HG03066 (cell line): ENCODE measurements around the gene VTI1A.
"Not testable (repeated sequence)": the region's sequence is repeated elsewhere in the genome, so short reads cannot be mapped to it uniquely, and the experiment has no call there.

Source experiments
- ATAC-seq: cut with Tn5 transposase; IDR thresholded peaks from one replicate; pipeline ENCODE4 v1.9.1; 2021; ENCODE audit warnings: low read depth; ENCODE audit not compliant: unreplicated experiment

VTI1A gene

DNA sequence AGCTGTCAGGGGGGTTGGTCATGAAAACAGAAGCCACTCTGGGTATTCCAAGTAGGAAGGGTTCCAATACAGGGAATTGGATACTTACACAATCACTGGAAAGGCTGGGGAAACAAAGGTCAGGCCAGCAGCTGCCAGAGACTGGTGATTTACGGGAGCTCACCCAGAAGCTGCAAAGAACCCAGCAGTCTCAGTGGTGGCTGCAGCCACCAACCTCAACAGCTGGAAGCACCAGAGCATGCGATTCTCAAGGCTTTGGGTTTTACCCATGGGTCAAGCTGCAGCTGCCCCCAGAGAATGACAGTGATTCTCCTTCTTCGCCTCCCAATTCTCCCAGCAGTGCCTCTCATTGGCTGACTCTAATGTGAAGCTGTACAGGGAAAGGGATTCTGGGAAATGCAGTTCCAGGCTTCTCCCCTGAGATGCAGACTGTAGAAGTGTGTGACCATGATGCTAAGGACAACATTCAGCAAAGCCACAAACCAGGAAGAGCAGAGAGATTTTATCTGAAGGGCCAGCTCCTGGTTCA lies 395.9 kb downstream of the VTI1A start:
- peak; percentile 93 for ATAC-seq

GRCh38 chr10:112843623-112844022 lies 396.6 kb downstream of the VTI1A start:
- ATAC-seq = no peak

GRCh38 chr10:112844681-112845544 lies 397.9 kb downstream of the VTI1A start:
- no peak for ATAC-seq

DNA sequence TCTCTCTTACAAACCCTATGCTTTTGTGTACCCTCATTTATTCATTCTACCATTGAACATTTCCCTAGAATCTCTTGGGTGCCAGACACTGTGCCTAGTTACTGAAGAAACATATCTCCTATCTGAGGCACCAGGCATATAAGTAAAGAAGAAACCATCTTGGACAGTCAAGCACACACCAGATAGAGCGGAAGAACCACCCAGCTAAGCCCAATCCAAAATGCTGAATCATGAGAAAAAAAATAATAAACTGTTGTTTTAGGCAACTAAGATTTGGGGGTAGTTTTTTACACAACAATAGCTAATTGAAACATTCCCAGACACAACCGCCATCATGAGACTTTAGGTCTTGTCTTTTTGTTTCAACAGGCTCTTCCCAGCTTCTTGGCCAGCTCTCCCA lies 400.8 kb downstream of the VTI1A start:
- no peak for ATAC-seq

DNA sequence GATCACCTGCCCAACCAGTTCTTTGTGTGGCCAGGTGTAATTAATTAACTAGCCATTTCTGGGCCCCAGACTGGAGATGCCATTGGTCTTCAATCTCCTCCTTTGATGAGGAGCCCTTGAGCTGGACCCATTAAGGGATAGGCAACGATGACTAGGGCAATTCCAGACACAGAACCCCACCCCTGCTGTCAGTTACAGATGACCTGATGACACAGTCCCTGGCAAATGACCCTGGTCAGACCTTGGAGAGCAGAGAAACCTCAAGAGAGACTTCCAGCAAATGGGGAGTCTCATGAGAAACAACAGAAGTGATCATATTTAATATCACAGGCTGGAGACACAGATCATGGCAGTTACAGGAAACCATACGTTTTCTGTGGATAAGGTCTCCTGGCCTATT lies 401.2 kb downstream of the VTI1A start:
- no peak for ATAC-seq

- no peak for ATAC-seq
These were observed 401.9 kb downstream of the VTI1A start for GRCh38 chr10:112848868-112849430.

GRCh38 chr10:112849546-112849945 lies 402.5 kb downstream of the VTI1A start:
- no peak for ATAC-seq

DNA sequence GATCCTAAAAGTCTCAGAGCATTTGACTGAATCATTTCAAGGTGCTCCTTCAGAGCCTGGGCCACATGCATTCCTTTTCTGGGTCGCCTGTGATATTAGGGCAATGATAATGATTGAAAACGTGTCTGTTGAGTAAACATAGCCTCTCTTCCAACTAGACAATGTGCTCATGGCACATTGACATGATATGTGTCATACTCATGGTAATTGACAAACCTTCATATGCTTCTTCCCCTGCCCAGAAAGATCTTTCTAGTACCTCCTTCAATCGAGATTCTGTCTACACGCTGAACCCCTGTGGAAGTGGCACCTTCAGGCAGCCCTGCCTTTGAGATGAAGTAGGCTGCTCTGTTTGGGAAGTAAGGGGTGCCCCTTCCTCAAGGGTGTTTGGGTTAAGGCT lies 404.2 kb downstream of the VTI1A start:
- no peak for ATAC-seq

DNA sequence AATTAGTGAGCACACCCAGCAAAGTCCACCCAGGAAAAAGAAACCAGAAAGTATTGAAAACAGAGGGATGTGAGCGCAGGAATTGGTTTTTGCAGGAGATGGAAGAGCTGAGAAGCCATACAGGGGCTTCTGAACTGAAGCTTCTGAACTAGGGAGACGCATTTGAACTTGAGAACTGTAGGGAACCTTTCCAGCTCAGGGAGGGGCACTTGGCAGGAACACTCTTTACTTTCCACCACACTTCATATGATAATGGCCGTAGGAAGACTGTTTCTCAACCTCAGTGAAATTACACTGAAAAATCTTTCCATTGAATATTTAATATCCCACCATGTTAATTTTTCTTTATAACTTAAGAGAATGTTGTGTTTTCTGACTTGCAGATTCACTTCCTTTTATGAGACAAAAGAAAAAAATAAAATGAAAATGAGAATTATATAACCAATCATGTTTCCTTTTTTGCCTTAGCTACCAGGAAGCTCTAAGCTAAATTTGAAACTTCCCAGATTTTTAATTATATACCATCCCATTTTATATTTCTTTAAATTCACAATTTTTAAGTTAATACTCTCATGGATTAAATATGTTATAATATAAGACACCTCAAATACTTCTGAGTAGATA lies 404.7 kb downstream of the VTI1A start:
- ATAC-seq = no peak

DNA sequence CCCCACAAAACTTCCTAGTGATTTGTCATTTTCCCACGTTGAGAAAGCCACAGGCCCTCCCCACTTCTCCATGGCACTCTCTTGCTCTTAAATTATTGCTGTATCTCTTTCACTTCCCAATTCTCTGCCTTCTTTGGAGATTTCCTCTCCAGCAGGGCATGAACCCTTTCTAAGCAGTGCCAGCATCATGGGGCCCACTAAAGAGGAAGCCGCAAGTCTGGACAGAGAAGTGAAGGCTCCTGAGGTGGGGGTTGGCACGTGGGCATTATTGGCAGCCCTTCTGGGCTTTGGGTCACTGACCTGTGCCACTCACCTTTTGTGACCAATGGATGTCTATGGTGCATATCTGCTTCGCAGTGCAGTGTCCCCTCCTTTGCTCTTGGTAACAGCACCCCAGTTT lies 405.3 kb downstream of the VTI1A start:
- ATAC-seq = no peak

GRCh38 chr10:112855134-112855533 lies 408.1 kb downstream of the VTI1A start:
- no peak for ATAC-seq

DNA sequence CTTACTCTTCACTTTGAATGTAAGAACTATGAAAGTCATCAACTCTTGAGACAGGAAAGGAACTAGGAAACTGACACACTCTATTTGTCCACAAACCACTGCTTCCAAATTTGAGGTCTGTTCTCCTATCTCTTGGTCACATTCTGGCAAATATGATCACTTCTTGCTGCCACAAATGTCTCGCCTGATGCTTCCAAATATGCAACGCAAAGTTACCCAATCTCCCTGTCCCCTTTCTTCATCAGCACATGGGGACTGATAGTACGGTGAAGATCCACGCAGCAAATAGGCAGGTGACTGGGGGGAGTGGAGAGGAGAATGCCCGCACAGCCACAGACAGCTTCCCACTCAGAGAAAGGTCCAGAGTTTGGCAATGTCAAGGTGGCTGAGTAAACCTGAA lies 410.5 kb downstream of the VTI1A start:
- ATAC-seq = no peak

GRCh38 chr10:112858986-112859651 lies 412.1 kb downstream of the VTI1A start:
- ATAC-seq = no peak

DNA sequence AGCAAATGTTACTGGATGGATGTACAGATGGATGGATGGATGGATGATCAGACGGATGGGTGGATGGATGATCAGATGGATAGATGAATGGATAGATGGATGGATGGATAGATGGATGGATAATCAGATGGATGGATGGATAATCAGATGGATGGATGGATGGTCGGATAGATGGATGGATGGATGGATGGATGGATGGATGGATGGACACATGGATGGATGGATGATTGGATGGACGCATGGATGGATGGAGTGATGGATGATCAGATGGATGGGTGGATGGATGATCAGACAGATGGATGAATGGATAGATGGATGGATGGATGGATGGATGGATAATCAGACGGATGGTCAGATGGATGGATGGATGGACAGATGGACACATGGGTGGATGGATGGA lies 412.8 kb downstream of the VTI1A start:
- ATAC-seq = no peak

GRCh38 chr10:112863461-112863860 lies 416.4 kb downstream of the VTI1A start:
- not testable (repeated sequence) for ATAC-seq
